Endothelial cell (in vitro differentiated cells): Measurements from ENCODE around the gene RMDN3. TPM values are rescaled to one million over a fixed set of nuclear protein-coding genes. Genes with fewer than 3 reads are reported as not detected.

Source experiments
- DNase-seq: peaks from one replicate; pipeline ENCODE4 v3.0.0; 2021; ENCODE audit warnings: low spot score
- H3K27ac Mint-ChIP-seq: one replicate; pipeline ENCODE4 v1.8.0; 2021; ENCODE audit warnings: mixed read lengths, inconsistent platforms; ENCODE audit not compliant: unreplicated experiment
- H3K27me3 Mint-ChIP-seq: one replicate; pipeline ENCODE4 v1.8.0; 2021; ENCODE audit warnings: mild to moderate bottlenecking, moderate library complexity, mixed read lengths, inconsistent platforms; ENCODE audit not compliant: unreplicated experiment
- H3K36me3 Mint-ChIP-seq: one replicate; pipeline ENCODE4 v1.8.0; 2021; ENCODE audit warnings: mild to moderate bottlenecking, low read depth, mixed read lengths, inconsistent platforms; ENCODE audit not compliant: unreplicated experiment
- H3K4me1 Mint-ChIP-seq: one replicate; pipeline ENCODE4 v1.8.0; 2021; ENCODE audit warnings: mild to moderate bottlenecking, mixed read lengths, inconsistent platforms; ENCODE audit not compliant: unreplicated experiment
- H3K4me3 Mint-ChIP-seq: one replicate; pipeline ENCODE4 v1.8.0; 2021; ENCODE audit warnings: mild to moderate bottlenecking, mixed read lengths, inconsistent platforms; ENCODE audit not compliant: unreplicated experiment
- H3K9me3 Mint-ChIP-seq: one replicate; pipeline ENCODE4 v1.8.0; 2021; ENCODE audit warnings: mixed read lengths, inconsistent platforms; ENCODE audit not compliant: unreplicated experiment
- CTCF ChIP-seq: fragments of 200-600 bp; sonication (generic); IDR thresholded peaks from one replicate; pipeline ENCODE4 v1.5.0; 2021; ENCODE audit warnings: antibody characterized with exemption; ENCODE audit not compliant: unreplicated experiment
- total RNA-seq: library from RNA; stranded (reverse); fragmentation: NEBNext Ultra II Directional; extraction: Animal tissue kit (Norgen Biotek cat#: 25700); gene quantifications from one replicate; pipeline ENCODE4 v1.2.1, GENCODE V29; 2021; ENCODE audit not compliant: unreplicated experiment

RMDN3 gene
- total RNA-seq, 1 donor from 2014 or later, result 34.4 TPM

DNA sequence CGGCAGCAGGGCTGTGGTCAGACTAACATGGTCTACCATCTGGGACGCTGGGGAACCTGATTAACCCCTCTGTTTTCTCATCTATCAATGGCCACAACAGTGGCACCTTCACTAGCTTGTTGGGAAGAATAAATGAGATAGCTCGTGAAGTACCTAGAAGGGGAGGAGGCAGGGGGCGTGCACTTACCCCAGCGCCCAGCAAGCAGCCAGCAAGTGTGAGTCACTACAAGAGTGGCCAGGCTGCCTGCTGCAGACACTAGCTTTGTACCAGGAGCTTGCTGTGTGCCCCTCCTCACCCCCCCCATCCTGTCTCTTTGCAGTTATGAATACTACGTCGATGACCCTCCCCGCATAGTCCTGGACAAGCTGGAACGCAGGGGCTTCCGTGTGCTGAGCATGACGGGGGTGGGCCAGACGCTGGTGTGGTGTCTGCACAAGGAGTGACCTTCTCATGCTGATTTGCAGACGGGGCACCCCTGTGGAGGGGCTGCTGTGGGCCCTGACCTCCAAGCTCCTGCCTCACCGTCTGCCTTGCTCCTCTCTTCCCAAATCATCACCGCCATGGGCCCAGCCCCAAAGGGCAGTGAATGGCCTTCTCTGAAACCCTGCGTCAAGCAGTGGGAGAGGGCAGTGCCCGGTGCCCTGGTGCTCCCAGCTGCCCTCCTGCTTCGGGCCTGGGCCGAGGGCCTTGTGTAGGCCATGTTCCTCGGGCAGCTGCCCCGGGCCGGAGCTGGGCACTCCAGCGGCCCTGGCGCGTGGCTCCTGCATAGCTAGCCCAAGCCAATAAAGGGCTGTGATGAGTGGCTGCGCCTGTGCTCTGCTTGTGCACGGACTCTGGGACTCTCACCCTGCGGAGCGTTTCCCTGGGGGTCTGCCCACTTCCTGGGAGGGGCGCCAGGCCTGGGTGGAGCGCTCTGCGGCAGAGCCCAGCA lies 12.1 kb upstream of the RMDN3 start:
- no peak for TF ChIP-seq CTCF
- DNase-seq, result no peak
- Mint-ChIP-seq H3K27ac (no peak overlapping the region), H3K4me3 (no peak overlapping the region), H3K27me3 (peaks cover 18% of the 10 kb centered on the region), H3K36me3 (peaks cover 9% of the 10 kb centered on the region), H3K4me1 (peaks cover 13% of the 10 kb centered on the region), H3K9me3 (no peaks in the 10 kb centered on the region)

DNA sequence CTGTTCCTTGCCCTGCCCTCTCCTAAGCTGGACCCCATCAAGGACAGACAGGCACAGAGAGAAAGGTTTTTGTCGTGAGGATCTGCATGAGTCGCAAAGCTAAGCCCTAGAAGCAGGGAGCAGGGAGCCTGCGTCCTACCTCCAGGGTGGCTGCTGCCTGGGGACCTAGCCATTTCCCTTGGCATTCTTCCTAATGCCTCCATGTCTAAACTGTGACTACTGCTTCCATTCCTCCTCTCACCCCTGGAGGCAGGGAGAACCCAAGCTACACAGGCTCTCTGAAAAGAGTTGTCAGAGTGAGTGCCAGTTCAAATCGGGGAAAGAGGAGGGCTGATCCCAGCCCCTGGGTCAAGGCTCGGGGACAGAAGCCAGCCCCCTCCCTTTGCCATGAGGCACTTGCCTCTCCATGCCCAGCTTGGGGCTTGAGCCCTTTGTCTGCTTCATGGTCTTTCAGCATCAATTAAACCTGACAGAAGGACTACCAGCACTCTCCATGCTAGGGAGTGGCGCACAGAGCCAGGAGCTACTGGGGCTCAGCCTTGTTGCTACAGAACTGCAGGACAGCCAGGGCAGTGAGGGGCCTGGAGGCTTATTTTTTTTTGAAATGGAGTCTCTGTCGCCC lies 11.3 kb upstream of the RMDN3 start:
- no peak overlapping the region for H3K4me3 Mint-ChIP-seq
- TF ChIP-seq CTCF, result no peak

GRCh38 chr15:40764629-40765103 lies 9.6 kb upstream of the RMDN3 start:
- Mint-ChIP-seq H3K36me3 (peaks cover 3% of the 10 kb centered on the region), H3K27me3 (peaks cover 17% of the 10 kb centered on the region), H3K9me3 (no peaks in the 10 kb centered on the region), H3K4me3 (peak overlapping the region; percentile 14), H3K4me1 (peaks cover 13% of the 10 kb centered on the region), H3K27ac (no peak overlapping the region)
- TF ChIP-seq CTCF, result no peak
- DNase-seq, result no peak

More for the DNA sequence above, 11.3 kb upstream of the RMDN3 start:
- Mint-ChIP-seq H3K4me1 (peaks cover 13% of the 10 kb centered on the region), H3K36me3 (peaks cover 3% of the 10 kb centered on the region), H3K27me3 (peaks cover 17% of the 10 kb centered on the region), H3K27ac (no peak overlapping the region), H3K9me3 (no peaks in the 10 kb centered on the region)
- DNase-seq, result no peak

DNA sequence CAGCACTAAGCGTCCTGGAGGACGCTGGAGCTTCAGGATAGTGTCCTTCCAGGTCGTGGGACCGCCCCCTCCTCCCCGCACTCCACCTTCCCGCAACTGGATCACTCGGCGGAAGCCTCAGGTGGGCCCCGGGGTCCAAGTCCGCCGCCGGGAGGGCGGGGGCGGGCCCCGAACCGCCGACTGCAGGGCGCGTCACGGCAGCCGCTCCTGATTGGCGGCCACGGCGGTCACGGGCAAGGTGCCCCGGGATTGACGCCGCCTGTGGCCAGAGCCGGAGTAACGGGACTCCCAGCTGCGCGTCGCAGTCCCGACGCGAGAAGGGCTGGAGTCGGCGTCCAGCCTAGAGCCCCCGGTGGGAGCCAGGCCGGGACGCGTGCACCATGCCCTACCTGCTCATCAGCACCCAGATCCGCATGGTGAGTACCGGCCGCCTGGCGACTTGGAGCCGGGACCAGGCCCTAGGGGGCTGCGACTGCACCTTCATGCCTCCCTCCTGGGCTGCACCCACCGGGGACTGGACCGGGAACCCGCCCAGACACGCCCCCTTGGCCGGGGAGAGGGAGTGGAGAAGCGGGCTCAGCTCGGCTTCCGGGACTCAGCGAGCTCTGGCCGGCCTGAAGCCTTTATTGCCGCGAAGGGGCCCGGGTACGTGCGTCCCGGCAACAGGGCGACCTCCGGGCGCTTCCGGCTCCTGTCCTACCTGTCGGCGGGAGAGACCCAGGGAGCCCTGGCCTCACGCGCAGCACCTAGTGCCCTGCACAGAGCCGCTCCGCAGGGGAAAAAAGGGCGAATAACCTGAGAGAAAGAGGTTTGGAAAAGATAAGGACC lies 9.0 kb upstream of the RMDN3 start, which contains the start of gene GCHFR:
Gene GCHFR, plus strand, starts transcription at position 268 of the 828 bp plus-strand sequence. Its CDS starts 113 bp downstream, at position 381.
- peaks cover 13% of the 10 kb centered on the region for H3K4me1 Mint-ChIP-seq
- H3K27me3 Mint-ChIP-seq, result peaks cover 17% of the 10 kb centered on the region
- peak within 1 kb of the TSS; percentile 84 for H3K4me3 Mint-ChIP-seq
- no peak for TF ChIP-seq CTCF
- peak; percentile 71 for DNase-seq
- peaks cover 3% of the 10 kb centered on the region for H3K36me3 Mint-ChIP-seq
- H3K27ac Mint-ChIP-seq, result no peak within 1 kb of the TSS
- no peaks in the 10 kb centered on the region for H3K9me3 Mint-ChIP-seq
